Natural killer cell (primary cell): Measurements from ENCODE around the gene LYRM4. TPM values are rescaled to one million over a fixed set of nuclear protein-coding genes. Genes with fewer than 3 reads are reported as not detected.

Experiments
- ATAC-seq, 3 donors: fragments of 150-1000 bp in 2 of 3; fragments of 200-7000 bp in 1 of 3; cut with Tn5 transposase; 1 replicate in 1 of 3; 2 replicates in 2 of 3; pipeline ENCODE4 v1.10.0; 2021; ENCODE audit warnings: mild to moderate bottlenecking in 2 of 3, moderate library complexity in 2 of 3
- DNase-seq, 2 donors: peaks; one replicate each; pipeline versions ENCODE4 v3.0.0 to v3.0.0-alpha.2; 2013 to 2021; ENCODE audit warnings: mixed read lengths in 1 of 2
- H3K27ac ChIP-seq: one replicate; pipeline ENCODE4 v1.5.1; 2013; ENCODE audit warnings: mild to moderate bottlenecking, low read length
- H3K27me3 ChIP-seq: one replicate; pipeline ENCODE4 v1.6.1; 2013; ENCODE audit warnings: low read length; ENCODE audit not compliant: control insufficient read depth, insufficient read depth
- H3K36me3 ChIP-seq: one replicate; pipeline ENCODE4 v1.6.1; 2013; ENCODE audit warnings: low read length; ENCODE audit not compliant: control insufficient read depth, insufficient read depth
- H3K4me1 ChIP-seq: one replicate; pipeline ENCODE4 v1.6.1; 2013; ENCODE audit warnings: low read length; ENCODE audit not compliant: control insufficient read depth, insufficient read depth
- H3K4me3 ChIP-seq: one replicate; pipeline ENCODE4 v1.5.1; 2013; ENCODE audit warnings: low read length
- H3K9me3 ChIP-seq: one replicate; pipeline ENCODE4 v1.6.1; 2013; ENCODE audit warnings: low read length; ENCODE audit not compliant: control insufficient read depth, insufficient read depth
- H3K27ac Mint-ChIP-seq, 2 donors: one replicate each; pipeline ENCODE4 v1.8.0; 2022; ENCODE audit warnings: mild to moderate bottlenecking in 2 of 2, mixed read lengths in 2 of 2, moderate library complexity in 1 of 2
- H3K27me3 Mint-ChIP-seq, 2 donors: one replicate each; pipeline ENCODE4 v1.8.0; 2022; ENCODE audit warnings: low read depth in 2 of 2, mixed read lengths in 2 of 2
- H3K36me3 Mint-ChIP-seq: one replicate; pipeline ENCODE4 v1.8.0; 2022; ENCODE audit warnings: mixed read lengths
- H3K4me1 Mint-ChIP-seq, 2 donors: one replicate each; pipeline ENCODE4 v1.8.0; 2022; ENCODE audit warnings: mixed read lengths in 2 of 2
- H3K4me3 Mint-ChIP-seq: one replicate; pipeline ENCODE4 v1.8.0; 2022; ENCODE audit warnings: mild to moderate bottlenecking, moderate library complexity, mixed read lengths
- H3K9me3 Mint-ChIP-seq, 2 donors: one replicate each; pipeline ENCODE4 v1.8.0; 2022; ENCODE audit warnings: mixed read lengths in 2 of 2
- CTCF ChIP-seq: fragments of 200-600 bp; IDR thresholded peaks from one replicate; pipeline ENCODE4 v1.8.0; 2022; ENCODE audit warnings: antibody characterized with exemption
- WGBS: methylation state at CpG from one replicate; pipeline ENCODE4 v1.1.7; 2013; ENCODE audit warnings: missing lambda C conversion rate; ENCODE audit not compliant: insufficient coverage; 5-methylcytosine and 5-hydroxymethylcytosine counted together
- intact Hi-C: fragments of 100-400 bp; cut with micrococcal nuclease; formaldehyde crosslinking; loops from one replicate; pipeline ENCODE4 v1.14.2; 2022
- total RNA-seq, 4 donors: library from RNA; stranded (reverse); fragments of 120-200 nt in 1 of 4; gene quantifications; one replicate each; pipeline versions ENCODE4 v1.2.3 to v1.2.4, GENCODE V29; 2013 to 2022

LYRM4 gene
- total RNA-seq, 3 donors from 2014 or later (not counting 1 experiment from before 2014, with no cell fraction given) = 9.1 to 11.4 (median 11.1) TPM

GRCh38 chr6:5204376-5204775 lies 56.4 kb downstream of the LYRM4 start:
- Histone ChIP-seq H3K4me1 (no peaks in the 10 kb centered on the region), H3K36me3 (no peaks in the 10 kb centered on the region), H3K27me3 (no peaks in the 10 kb centered on the region), H3K27ac (no peak overlapping the region), H3K4me3 (no peak overlapping the region), H3K9me3 (no peaks in the 10 kb centered on the region)
- intact Hi-C loops = no loop called here
- H3K36me3 Mint-ChIP-seq = no peaks in the 10 kb centered on the region
- H3K4me1 Mint-ChIP-seq = peaks cover 0 to 5% of the 10 kb centered on the region in 2 donors
- ATAC-seq = no peak
- DNase-seq = no peak
- H3K9me3 Mint-ChIP-seq = no peaks in the 10 kb centered on the region
- no peak overlapping the region for H3K27ac Mint-ChIP-seq
- no peaks in the 10 kb centered on the region for H3K27me3 Mint-ChIP-seq
- H3K4me3 Mint-ChIP-seq = no peak overlapping the region
- 89% methylated on average over 4 of the region's 4 CpGs for WGBS
- no peak for TF ChIP-seq CTCF

GRCh38 chr6:5203546-5203945 lies 57.2 kb downstream of the LYRM4 start:
- H3K27me3 ChIP-seq = no peaks in the 10 kb centered on the region
- TF ChIP-seq CTCF = no peak
- Mint-ChIP-seq H3K4me1 (peaks cover 0 to 5% of the 10 kb centered on the region in 2 donors), H3K36me3 (no peaks in the 10 kb centered on the region), H3K27me3 (no peaks in the 10 kb centered on the region), H3K27ac (no peak overlapping the region), H3K4me3 (no peak overlapping the region), H3K9me3 (no peaks in the 10 kb centered on the region)
- no peak overlapping the region for H3K27ac ChIP-seq
- H3K4me3 ChIP-seq = no peak overlapping the region
- H3K4me1 ChIP-seq = no peaks in the 10 kb centered on the region
- 97% methylated on average over 10 of the region's 10 CpGs for WGBS
- ATAC-seq (no peak), DNase-seq (no peak)
- intact Hi-C loops = no loop called here
- H3K9me3 ChIP-seq = no peaks in the 10 kb centered on the region
- H3K36me3 ChIP-seq = no peaks in the 10 kb centered on the region

- Mint-ChIP-seq H3K4me1 (peaks cover 0 to 5% of the 10 kb centered on the region in 2 donors), H3K27ac (no peak overlapping the region), H3K27me3 (no peaks in the 10 kb centered on the region), H3K9me3 (no peaks in the 10 kb centered on the region), H3K4me3 (no peak overlapping the region), H3K36me3 (no peaks in the 10 kb centered on the region)
- H3K27ac ChIP-seq = no peak overlapping the region
- no peak for ATAC-seq
- no peaks in the 10 kb centered on the region for H3K36me3 ChIP-seq
- no peak for DNase-seq
- no peak overlapping the region for H3K4me3 ChIP-seq
- no peaks in the 10 kb centered on the region for H3K27me3 ChIP-seq
- no peaks in the 10 kb centered on the region for H3K9me3 ChIP-seq
- intact Hi-C loops = no loop called here
- WGBS = over 99% methylated on average over 7 of the region's 7 CpGs
- TF ChIP-seq CTCF = no peak
- H3K4me1 ChIP-seq = no peaks in the 10 kb centered on the region
Observed at GRCh38 chr6:5202941-5203340, 57.8 kb downstream of the LYRM4 start.

- H3K27me3 Mint-ChIP-seq = no peaks in the 10 kb centered on the region
- DNase-seq = no peak
- no peak overlapping the region for H3K4me3 Mint-ChIP-seq
- no peaks in the 10 kb centered on the region for H3K27me3 ChIP-seq
- no peak overlapping the region for H3K4me3 ChIP-seq
- H3K27ac Mint-ChIP-seq = no peak overlapping the region
- H3K4me1 Mint-ChIP-seq = peaks cover 0 to 5% of the 10 kb centered on the region in 2 donors
- intact Hi-C loops = no loop called here
- no peak for TF ChIP-seq CTCF
- H3K27ac ChIP-seq = no peak overlapping the region
- H3K36me3 ChIP-seq = no peaks in the 10 kb centered on the region
- H3K9me3 ChIP-seq = no peaks in the 10 kb centered on the region
- no peaks in the 10 kb centered on the region for H3K36me3 Mint-ChIP-seq
- no peak for ATAC-seq
- H3K9me3 Mint-ChIP-seq = no peaks in the 10 kb centered on the region
- H3K4me1 ChIP-seq = no peaks in the 10 kb centered on the region
Observed at GRCh38 chr6:5202206-5202605, 58.5 kb downstream of the LYRM4 start.
